ENCODE results near the gene PRSS21.

- TF ChIP-seq, protein P1, sequence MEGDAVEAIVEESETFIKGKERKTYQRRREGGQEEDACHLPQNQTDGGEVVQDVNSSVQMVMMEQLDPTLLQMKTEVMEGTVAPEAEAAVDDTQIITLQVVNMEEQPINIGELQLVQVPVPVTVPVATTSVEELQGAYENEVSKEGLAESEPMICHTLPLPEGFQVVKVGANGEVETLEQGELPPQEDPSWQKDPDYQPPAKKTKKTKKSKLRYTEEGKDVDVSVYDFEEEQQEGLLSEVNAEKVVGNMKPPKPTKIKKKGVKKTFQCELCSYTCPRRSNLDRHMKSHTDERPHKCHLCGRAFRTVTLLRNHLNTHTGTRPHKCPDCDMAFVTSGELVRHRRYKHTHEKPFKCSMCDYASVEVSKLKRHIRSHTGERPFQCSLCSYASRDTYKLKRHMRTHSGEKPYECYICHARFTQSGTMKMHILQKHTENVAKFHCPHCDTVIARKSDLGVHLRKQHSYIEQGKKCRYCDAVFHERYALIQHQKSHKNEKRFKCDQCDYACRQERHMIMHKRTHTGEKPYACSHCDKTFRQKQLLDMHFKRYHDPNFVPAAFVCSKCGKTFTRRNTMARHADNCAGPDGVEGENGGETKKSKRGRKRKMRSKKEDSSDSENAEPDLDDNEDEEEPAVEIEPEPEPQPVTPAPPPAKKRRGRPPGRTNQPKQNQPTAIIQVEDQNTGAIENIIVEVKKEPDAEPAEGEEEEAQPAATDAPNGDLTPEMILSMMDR (IDR thresholded peaks at IDR 0.05): no peak
- peak; percentile 61 for TF ChIP-seq POLR2A (IDR thresholded peaks at IDR 0.05)
These were observed 39.7 kb upstream of the PRSS21 start, which contains the start of gene ELOB for GRCh38 chr16:2777231-2777902.
